Endodermal cell (in vitro differentiated cells): ENCODE data around the gene MIP. TPM values are rescaled to one million over a fixed set of nuclear protein-coding genes. Genes with fewer than 3 reads are reported as not detected.

ENCODE experiments used
- DNase-seq: peaks from one replicate; pipeline ENCODE4 v3.0.0-alpha.2; 2017
- H3K27ac ChIP-seq: 2 replicates; pipeline ENCODE4 v1.5.1; 2013; ENCODE audit warnings: mild to moderate bottlenecking, low read depth, low read length, moderate library complexity
- H3K27me3 ChIP-seq: 2 replicates; pipeline ENCODE4 v1.6.1; 2013; ENCODE audit warnings: mild to moderate bottlenecking, low read length, moderate library complexity; ENCODE audit not compliant: insufficient read depth, control insufficient read depth, poor library complexity, severe bottlenecking
- H3K36me3 ChIP-seq: 2 replicates; pipeline ENCODE4 v1.7.0; 2013; ENCODE audit warnings: mild to moderate bottlenecking, low read length, moderate library complexity; ENCODE audit not compliant: control insufficient read depth, insufficient read depth
- H3K4me1 ChIP-seq: one replicate; pipeline ENCODE4 v1.7.0; 2013; ENCODE audit warnings: low read length; ENCODE audit not compliant: control insufficient read depth, insufficient read depth
- H3K4me3 ChIP-seq: 2 replicates; pipeline ENCODE4 v1.5.1; 2013; ENCODE audit warnings: mild to moderate bottlenecking, low read length, moderate library complexity
- H3K9ac ChIP-seq: 2 replicates; pipeline ENCODE4 v1.6.1; 2013; ENCODE audit warnings: mild to moderate bottlenecking, low read length, moderate library complexity; ENCODE audit not compliant: poor library complexity, severe bottlenecking; ENCODE audit errors: extremely low read depth
- H3K9me3 ChIP-seq: 2 replicates; pipeline ENCODE4 v1.6.1; 2013; ENCODE audit warnings: mild to moderate bottlenecking, low read length, moderate library complexity; ENCODE audit not compliant: control insufficient read depth
- H3K27ac Mint-ChIP-seq: 2 replicates; pipeline ENCODE4 v1.8.0; 2020; ENCODE audit warnings: mixed read lengths
- H3K27me3 Mint-ChIP-seq: 2 replicates; pipeline ENCODE4 v1.8.0; 2021; ENCODE audit warnings: mild to moderate bottlenecking, mixed read lengths; ENCODE audit not compliant: insufficient read depth
- H3K36me3 Mint-ChIP-seq: 2 replicates; pipeline ENCODE4 v1.8.0; 2020; ENCODE audit warnings: low read depth, mixed read lengths
- H3K4me1 Mint-ChIP-seq: 2 replicates; pipeline ENCODE4 v1.8.0; 2020; ENCODE audit warnings: mixed read lengths
- H3K4me3 Mint-ChIP-seq: 2 replicates; pipeline ENCODE4 v1.8.0; 2020; ENCODE audit warnings: mild to moderate bottlenecking, moderate library complexity, mixed read lengths
- H3K9me3 Mint-ChIP-seq: 2 replicates; pipeline ENCODE4 v1.8.0; 2020; ENCODE audit warnings: mild to moderate bottlenecking, mixed read lengths
- whole genome bisulfite sequencing, 2 experiments: methylation state at CpG; one replicate each; pipeline versions ENCODE4 v1.1.5 to v1.1.7; 2013; ENCODE audit warnings: missing lambda C conversion rate in 2 of 2, mixed read lengths in 1 of 2; ENCODE audit not compliant: insufficient coverage in 1 of 2, insufficient read length in 1 of 2; 5-methylcytosine and 5-hydroxymethylcytosine counted together
- total RNA-seq, 2 donors: library from RNA; stranded (reverse); fragmentation: NEBNext Ultra II Directional in 1 of 2; extraction: Animal tissue kit (Norgen Biotek cat#: 25700) in 1 of 2; gene quantifications; 2 replicates in 1 of 2; 3 replicates in 1 of 2; pipeline ENCODE4 v1.2.1, GENCODE V29; 2021
- TF ChIP-seq, protein P1 (sequence below): fragments of 200-600 bp; sonication (generic); conservative IDR thresholded peaks from 2 replicates; pipeline ENCODE4 v1.5.0; 2021; ENCODE audit warnings: antibody characterized with exemption, mild to moderate bottlenecking

Gene MIP
- total RNA-seq, 2 donors from 2014 or later, result not detected

DNA sequence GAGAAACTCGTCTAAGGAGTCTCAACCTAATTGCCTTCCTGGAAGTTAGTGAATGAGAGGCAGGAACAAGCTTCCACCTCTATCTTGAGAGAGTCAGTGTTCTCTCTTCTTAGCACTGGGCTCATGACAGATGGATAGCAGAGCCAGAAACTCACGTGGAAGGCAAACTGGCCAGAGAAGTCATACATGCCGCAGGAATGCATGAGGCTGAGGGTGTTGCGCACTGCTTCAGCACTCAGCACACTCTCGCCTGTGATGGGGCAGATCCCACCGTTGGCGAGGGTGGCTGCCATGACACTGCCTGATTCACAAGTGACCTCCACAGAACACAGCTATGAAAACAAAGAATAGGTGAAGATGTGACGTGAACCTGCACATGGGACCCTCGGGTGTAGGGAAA is 19.9 kb upstream of the MIP start:
- no peaks in the 10 kb centered on the region for H3K9me3 ChIP-seq
- H3K9ac ChIP-seq, result no peak overlapping the region
- H3K27ac Mint-ChIP-seq, result no peak overlapping the region
- H3K36me3 ChIP-seq, result peaks cover 7% of the 10 kb centered on the region
- H3K36me3 Mint-ChIP-seq, result peaks cover 9% of the 10 kb centered on the region
- H3K27me3 Mint-ChIP-seq, result peaks cover 1% of the 10 kb centered on the region
- TF ChIP-seq, protein P1, sequence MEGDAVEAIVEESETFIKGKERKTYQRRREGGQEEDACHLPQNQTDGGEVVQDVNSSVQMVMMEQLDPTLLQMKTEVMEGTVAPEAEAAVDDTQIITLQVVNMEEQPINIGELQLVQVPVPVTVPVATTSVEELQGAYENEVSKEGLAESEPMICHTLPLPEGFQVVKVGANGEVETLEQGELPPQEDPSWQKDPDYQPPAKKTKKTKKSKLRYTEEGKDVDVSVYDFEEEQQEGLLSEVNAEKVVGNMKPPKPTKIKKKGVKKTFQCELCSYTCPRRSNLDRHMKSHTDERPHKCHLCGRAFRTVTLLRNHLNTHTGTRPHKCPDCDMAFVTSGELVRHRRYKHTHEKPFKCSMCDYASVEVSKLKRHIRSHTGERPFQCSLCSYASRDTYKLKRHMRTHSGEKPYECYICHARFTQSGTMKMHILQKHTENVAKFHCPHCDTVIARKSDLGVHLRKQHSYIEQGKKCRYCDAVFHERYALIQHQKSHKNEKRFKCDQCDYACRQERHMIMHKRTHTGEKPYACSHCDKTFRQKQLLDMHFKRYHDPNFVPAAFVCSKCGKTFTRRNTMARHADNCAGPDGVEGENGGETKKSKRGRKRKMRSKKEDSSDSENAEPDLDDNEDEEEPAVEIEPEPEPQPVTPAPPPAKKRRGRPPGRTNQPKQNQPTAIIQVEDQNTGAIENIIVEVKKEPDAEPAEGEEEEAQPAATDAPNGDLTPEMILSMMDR, result no peak
- no peak overlapping the region for H3K27ac ChIP-seq
- H3K4me3 ChIP-seq, result no peak overlapping the region
- DNase-seq, result no peak
- H3K27me3 ChIP-seq, result no peaks in the 10 kb centered on the region
- no peak overlapping the region for H3K4me3 Mint-ChIP-seq
- H3K4me1 ChIP-seq, result peaks cover 4% of the 10 kb centered on the region
- peaks cover 14% of the 10 kb centered on the region for H3K4me1 Mint-ChIP-seq
- WGBS, 2 experiments, result 91 to 95% methylated on average over 1 to 9 of the region's 9 CpGs
- H3K9me3 Mint-ChIP-seq, result no peaks in the 10 kb centered on the region

DNA sequence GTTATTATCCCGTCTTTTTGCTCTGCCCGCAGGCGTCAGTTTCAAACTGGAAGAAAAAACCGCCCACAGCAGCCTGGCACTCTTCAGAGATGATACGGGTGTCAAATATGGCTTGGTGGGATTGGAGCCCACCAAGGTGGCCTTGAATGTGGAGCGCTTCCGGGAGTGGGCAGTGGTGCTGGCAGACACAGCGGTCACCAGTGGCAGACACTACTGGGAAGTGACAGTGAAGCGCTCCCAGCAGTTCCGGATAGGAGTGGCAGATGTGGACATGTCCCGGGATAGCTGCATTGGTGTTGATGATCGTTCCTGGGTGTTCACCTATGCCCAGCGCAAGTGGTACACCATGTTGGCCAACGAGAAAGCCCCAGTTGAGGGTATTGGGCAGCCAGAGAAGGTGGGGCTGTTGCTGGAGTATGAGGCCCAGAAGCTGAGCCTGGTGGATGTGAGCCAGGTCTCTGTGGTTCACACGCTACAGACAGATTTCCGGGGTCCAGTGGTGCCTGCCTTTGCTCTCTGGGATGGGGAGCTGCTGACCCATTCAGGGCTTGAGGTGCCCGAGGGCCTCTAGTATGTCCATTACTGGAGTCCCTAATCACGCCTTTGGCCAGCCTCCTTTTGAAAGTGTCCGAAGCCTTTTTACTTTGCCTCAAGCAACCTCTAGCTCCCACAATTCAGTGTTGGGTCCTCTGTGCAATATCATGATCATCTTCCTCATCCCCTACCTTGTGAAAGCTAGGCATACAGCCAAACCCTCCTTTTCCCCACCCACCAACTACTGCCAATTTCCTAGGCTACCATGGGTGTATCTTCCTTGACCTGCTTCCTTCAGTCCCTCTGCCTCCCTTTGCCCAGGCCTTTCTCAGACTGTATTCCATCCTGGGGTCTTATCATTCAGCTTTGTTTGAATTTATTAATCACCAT is 14.8 kb upstream of the MIP start:
- DNase-seq, result no peak
- Histone ChIP-seq H3K9ac (peak overlapping the region; percentile 87), H3K27ac (peak overlapping the region; percentile 83), H3K27me3 (no peaks in the 10 kb centered on the region), H3K36me3 (peaks cover 7% of the 10 kb centered on the region), H3K4me1 (no peaks in the 10 kb centered on the region), H3K4me3 (peak overlapping the region; percentile 96), H3K9me3 (no peaks in the 10 kb centered on the region)
- TF ChIP-seq, protein P1, result no peak
- no peaks in the 10 kb centered on the region for H3K27me3 Mint-ChIP-seq
- H3K27ac Mint-ChIP-seq, result peak overlapping the region; percentile 96
- no peaks in the 10 kb centered on the region for H3K9me3 Mint-ChIP-seq
- H3K4me1 Mint-ChIP-seq, result peaks cover 10% of the 10 kb centered on the region
- 58 to 59% methylated on average over 17 to 19 of the region's 19 CpGs for WGBS, 2 experiments
- peaks cover 9% of the 10 kb centered on the region for H3K36me3 Mint-ChIP-seq
- peak overlapping the region; percentile 87 for H3K4me3 Mint-ChIP-seq

DNA sequence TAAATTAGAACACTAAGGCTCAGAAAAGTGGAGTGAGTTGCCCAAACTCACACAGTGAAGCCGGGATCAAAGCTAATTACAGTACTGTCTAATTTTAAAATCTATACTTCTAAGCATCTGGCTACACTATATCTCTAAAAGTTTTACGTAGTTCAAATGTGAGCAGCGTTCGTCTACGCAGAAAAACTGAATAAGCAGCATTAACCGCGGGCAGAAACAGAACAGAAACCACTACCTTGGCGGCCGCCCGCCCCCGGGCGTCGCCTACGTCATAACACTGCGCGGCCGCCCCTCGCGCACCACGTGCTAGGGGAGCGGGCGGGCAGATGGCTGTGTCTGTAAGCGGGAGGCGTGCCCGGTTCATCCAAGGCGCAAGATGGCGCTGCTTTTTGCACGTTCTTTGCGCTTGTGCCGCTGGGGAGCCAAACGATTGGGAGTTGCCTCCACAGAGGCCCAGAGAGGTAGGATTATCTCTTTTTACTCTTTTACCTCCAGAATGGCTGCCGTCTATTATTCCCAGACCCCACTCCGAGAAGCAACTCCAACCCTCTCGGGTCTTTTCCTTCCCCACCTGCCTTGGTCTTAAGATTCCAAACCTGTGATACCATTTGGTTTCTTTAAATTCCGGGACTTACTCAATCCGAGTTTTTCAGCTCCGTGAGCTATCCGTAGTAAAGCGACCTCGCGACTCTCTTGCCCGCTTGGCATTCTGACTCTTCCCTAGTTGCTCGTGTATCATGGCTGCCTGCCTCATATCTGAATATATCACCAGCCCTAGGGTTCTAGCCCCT is 14.0 kb upstream of the MIP start, which contains the start of gene SPRYD4:
Gene SPRYD4, plus strand, starts transcription at position 363 of the 791 bp plus-strand sequence. Its CDS starts 14 bp downstream, at position 377.
- peak within 1 kb of the TSS; percentile 96 for H3K27ac Mint-ChIP-seq
- Histone ChIP-seq H3K4me1 (no peaks in the 10 kb centered on the region), H3K4me3 (peak within 1 kb of the TSS; percentile 96), H3K36me3 (peaks cover 7% of the 10 kb centered on the region), H3K27ac (peak within 1 kb of the TSS; percentile 83), H3K27me3 (no peaks in the 10 kb centered on the region), H3K9ac (peak within 1 kb of the TSS; percentile 87), H3K9me3 (no peaks in the 10 kb centered on the region)
- no peaks in the 10 kb centered on the region for H3K27me3 Mint-ChIP-seq
- H3K36me3 Mint-ChIP-seq, result peaks cover 9% of the 10 kb centered on the region
- peak within 1 kb of the TSS; percentile 87 for H3K4me3 Mint-ChIP-seq
- DNase-seq, result peak; percentile 97
- 1% methylated on average over 40 to 43 of the region's 43 CpGs for WGBS, 2 experiments
- TF ChIP-seq, protein P1, result peak; percentile 39
- no peaks in the 10 kb centered on the region for H3K9me3 Mint-ChIP-seq
- peaks cover 10% of the 10 kb centered on the region for H3K4me1 Mint-ChIP-seq
